Breast epithelium (tissue), 4 donors: ENCODE results near the gene GPX1. TPM values are rescaled to one million over a fixed set of nuclear protein-coding genes. Genes with fewer than 3 reads are reported as not detected.

Source experiments
- DNase-seq, 2 donors: peaks; one replicate each; pipeline ENCODE4 v3.0.0-alpha.2; 2019; ENCODE audit warnings: low spot score in 2 of 2
- H3K27ac ChIP-seq, 2 donors: fragments of 200-600 bp; sonication (generic) in 1 of 2; one replicate each; pipeline ENCODE4 v1.5.1; 2016 to 2019; ENCODE audit warnings: mild to moderate bottlenecking in 1 of 2
- H3K27me3 ChIP-seq, 2 donors: fragments of 200-600 bp; sonication (generic) in 1 of 2; one replicate each; pipeline versions ENCODE4 v1.5.1 to v1.6.0; 2017 to 2019; ENCODE audit warnings: control low read depth in 1 of 2, mild to moderate bottlenecking in 1 of 2
- H3K36me3 ChIP-seq: fragments of 200-600 bp; one replicate; pipeline ENCODE4 v1.5.1; 2019
- H3K4me1 ChIP-seq, 2 donors: fragments of 200-600 bp; sonication (generic); one replicate each; pipeline ENCODE4 v1.5.1; 2016 to 2019; ENCODE audit warnings: control low read depth in 1 of 2
- H3K4me3 ChIP-seq, 3 donors: fragments of 200-600 bp; sonication (generic); 1 replicate in 2 of 3; 2 replicates in 1 of 3; pipeline ENCODE4 v1.5.1; 2016 to 2019; ENCODE audit warnings: mild to moderate bottlenecking in 3 of 3, moderate library complexity in 2 of 3
- H3K9me3 ChIP-seq, 2 donors: fragments of 200-600 bp; sonication (generic) in 1 of 2; one replicate each; pipeline ENCODE4 v1.5.1; 2016 to 2019; ENCODE audit warnings: control low read depth in 1 of 2
- POLR2A ChIP-seq: fragments of 450-650 bp; IDR thresholded peaks from one replicate; pipeline ENCODE4 v1.6.1; 2016; ENCODE audit warnings: antibody characterized with exemption, mild to moderate bottlenecking, moderate library complexity
- POLR2AphosphoS5 ChIP-seq, 3 donors: sonication (generic); formaldehyde crosslinking; IDR thresholded peaks; one replicate each; pipeline ENCODE4 v1.6.1; 2017; ENCODE audit warnings: antibody characterized with exemption in 3 of 3
- intact Hi-C: fragments of 100-400 bp; cut with DNase I; formaldehyde crosslinking; loops from one replicate; pipeline ENCODE4 v1.15.1; 2023; ENCODE audit warnings: low total_unique reads
- total RNA-seq, 3 donors: library from RNA; depleted of rRNA; stranded (reverse); fragments of >200 nt; gene quantifications; one replicate each; pipeline ENCODE4 v1.1.0, GENCODE V29; 2016
- TF ChIP-seq, protein P1 (sequence below), 3 donors: fragments of 450-650 bp; IDR thresholded peaks; one replicate each; pipeline ENCODE4 v1.5.1; 2016 to 2017; ENCODE audit warnings: antibody characterized with exemption in 3 of 3, mild to moderate bottlenecking in 3 of 3, moderate library complexity in 3 of 3

GPX1 gene
- total RNA-seq, 3 donors from 2014 or later: 205 to 653 (median 275) TPM

GRCh38 chr3:49386056-49386756 is 28.1 kb upstream of the GPX1 start:
- Histone ChIP-seq H3K27ac (no peak overlapping the region), H3K27me3 (no peaks in the 10 kb centered on the region), H3K4me3 (no peak overlapping the region), H3K4me1 (no peaks in the 10 kb centered on the region), H3K36me3 (no peaks in the 10 kb centered on the region), H3K9me3 (no peaks in the 10 kb centered on the region)
- no peak for DNase-seq
- TF ChIP-seq, protein P1, sequence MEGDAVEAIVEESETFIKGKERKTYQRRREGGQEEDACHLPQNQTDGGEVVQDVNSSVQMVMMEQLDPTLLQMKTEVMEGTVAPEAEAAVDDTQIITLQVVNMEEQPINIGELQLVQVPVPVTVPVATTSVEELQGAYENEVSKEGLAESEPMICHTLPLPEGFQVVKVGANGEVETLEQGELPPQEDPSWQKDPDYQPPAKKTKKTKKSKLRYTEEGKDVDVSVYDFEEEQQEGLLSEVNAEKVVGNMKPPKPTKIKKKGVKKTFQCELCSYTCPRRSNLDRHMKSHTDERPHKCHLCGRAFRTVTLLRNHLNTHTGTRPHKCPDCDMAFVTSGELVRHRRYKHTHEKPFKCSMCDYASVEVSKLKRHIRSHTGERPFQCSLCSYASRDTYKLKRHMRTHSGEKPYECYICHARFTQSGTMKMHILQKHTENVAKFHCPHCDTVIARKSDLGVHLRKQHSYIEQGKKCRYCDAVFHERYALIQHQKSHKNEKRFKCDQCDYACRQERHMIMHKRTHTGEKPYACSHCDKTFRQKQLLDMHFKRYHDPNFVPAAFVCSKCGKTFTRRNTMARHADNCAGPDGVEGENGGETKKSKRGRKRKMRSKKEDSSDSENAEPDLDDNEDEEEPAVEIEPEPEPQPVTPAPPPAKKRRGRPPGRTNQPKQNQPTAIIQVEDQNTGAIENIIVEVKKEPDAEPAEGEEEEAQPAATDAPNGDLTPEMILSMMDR (IDR thresholded peaks at IDR 0.05): no peak
- TF ChIP-seq POLR2AphosphoS5 (IDR thresholded peaks at IDR 0.05) (no peak), POLR2A (no peak)
- intact Hi-C loops: no loop called here

DNA sequence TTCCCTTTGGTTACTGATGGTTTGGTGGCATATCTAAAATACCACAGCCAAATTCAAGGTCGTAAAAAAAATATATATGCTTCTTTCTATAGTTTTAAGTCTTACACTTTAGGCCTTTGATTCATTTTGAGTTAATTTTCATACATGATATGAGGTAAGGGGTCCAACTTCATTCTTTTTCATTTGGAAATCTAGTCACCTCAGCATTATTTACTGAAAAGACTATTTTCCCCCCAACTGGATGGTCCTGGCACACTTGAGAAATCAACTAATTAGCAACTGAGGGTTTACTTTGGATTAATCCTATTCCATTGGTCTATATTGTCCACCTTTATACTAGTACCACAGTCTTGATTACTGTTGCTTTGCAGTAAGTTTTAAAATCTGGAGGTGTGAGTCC is 27.5 kb upstream of the GPX1 start:
- TF ChIP-seq POLR2A: no peak
- no peak for TF ChIP-seq POLR2AphosphoS5 (IDR thresholded peaks at IDR 0.05)
- TF ChIP-seq, protein P1 (IDR thresholded peaks at IDR 0.05): no peak
- no peak overlapping the region for H3K27ac ChIP-seq
- no peak for DNase-seq
- H3K9me3 ChIP-seq: no peaks in the 10 kb centered on the region
- no peaks in the 10 kb centered on the region for H3K36me3 ChIP-seq
- H3K4me1 ChIP-seq: no peaks in the 10 kb centered on the region
- H3K27me3 ChIP-seq: no peaks in the 10 kb centered on the region
- no peak overlapping the region for H3K4me3 ChIP-seq
- intact Hi-C loops: no loop called here

- no peak overlapping the region for H3K27ac ChIP-seq
- H3K4me1 ChIP-seq: peaks cover 0 to 4% of the 10 kb centered on the region in 2 donors
- intact Hi-C loops: no loop called here
- no peaks in the 10 kb centered on the region for H3K9me3 ChIP-seq
- H3K27me3 ChIP-seq: no peaks in the 10 kb centered on the region
- TF ChIP-seq POLR2AphosphoS5 (IDR thresholded peaks at IDR 0.05): no peak
- TF ChIP-seq POLR2A: no peak
- TF ChIP-seq, protein P1 (IDR thresholded peaks at IDR 0.05): no peak
- H3K4me3 ChIP-seq: no peak overlapping the region
- H3K36me3 ChIP-seq: no peaks in the 10 kb centered on the region
- no peak for DNase-seq
Observed at GRCh38 chr3:49383387-49383786, 25.2 kb upstream of the GPX1 start.

DNA sequence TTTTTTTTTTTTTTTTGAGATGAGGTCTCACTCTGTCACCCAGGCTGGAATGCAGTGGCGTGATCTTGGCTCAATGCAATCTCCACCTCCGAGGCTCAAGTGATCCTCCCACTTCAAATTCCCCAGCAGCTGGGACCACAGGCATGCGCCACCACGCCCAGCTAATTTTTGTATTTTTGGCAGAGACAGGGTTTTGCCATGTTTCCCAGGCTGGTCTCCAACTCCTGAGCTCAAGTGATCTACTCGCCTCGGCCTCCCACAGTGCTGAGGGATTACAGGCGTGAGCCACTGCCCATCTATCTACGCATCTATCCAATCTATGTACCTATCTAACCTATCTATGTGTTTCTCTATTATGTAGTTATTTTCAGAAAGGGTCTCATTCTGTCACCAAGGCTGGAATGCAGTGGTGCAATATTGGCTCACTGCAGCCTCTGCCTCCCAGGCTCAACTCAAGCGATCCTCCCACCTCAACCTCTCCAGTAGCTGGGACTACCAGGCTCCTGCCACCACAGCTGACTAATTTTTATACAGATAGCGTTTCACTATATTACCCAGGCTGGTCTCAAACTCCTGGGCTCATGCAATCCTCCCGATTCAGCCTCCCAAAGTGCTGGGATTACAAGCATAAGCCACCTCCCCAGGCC is 20.2 kb upstream of the GPX1 start:
- intact Hi-C loops: no loop called here
- H3K27me3 ChIP-seq: no peaks in the 10 kb centered on the region
- peaks cover 0 to 4% of the 10 kb centered on the region in 2 donors for H3K4me1 ChIP-seq
- peak overlapping the region; percentile 14 to 25 for H3K27ac ChIP-seq
- no peak for TF ChIP-seq POLR2A
- no peaks in the 10 kb centered on the region for H3K36me3 ChIP-seq
- H3K4me3 ChIP-seq: peak overlapping the region in 1 of 3 donors; percentile 0
- DNase-seq: peak in 1 of 2 donors; percentile 69
- H3K9me3 ChIP-seq: no peaks in the 10 kb centered on the region

DNA sequence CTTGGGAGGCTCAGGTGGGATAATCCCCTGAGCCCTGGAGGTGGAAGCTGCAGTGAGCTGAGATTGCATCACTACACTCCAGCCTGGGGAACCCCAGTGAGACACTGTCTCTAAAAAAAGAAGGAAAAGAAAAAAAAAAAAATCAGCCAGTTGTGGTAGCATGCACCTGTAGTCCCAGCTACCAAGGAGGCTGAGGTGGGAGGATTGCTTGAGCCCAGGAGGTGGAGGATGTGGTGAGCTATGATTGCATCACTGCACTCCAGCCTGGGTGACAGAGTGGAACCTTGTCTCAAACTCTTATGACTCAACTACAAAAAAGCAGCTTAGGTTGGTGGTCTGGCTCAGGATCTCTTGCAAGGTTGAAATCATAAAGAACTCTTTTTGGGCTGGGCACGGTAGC is 19.3 kb upstream of the GPX1 start:
- Histone ChIP-seq H3K36me3 (no peaks in the 10 kb centered on the region), H3K27ac (no peak overlapping the region), H3K4me1 (peaks cover 0 to 4% of the 10 kb centered on the region in 2 donors), H3K4me3 (no peak overlapping the region), H3K27me3 (no peaks in the 10 kb centered on the region), H3K9me3 (no peaks in the 10 kb centered on the region)
- intact Hi-C loops: no loop called here
- DNase-seq: no peak
- TF ChIP-seq POLR2A (no peak), POLR2AphosphoS5 (IDR thresholded peaks at IDR 0.05) (no peak)
- TF ChIP-seq, protein P1 (IDR thresholded peaks at IDR 0.05): no peak
